Smooth muscle cell (in vitro differentiated cells): ENCODE data around the gene SNX33. TPM values are rescaled to one million over a fixed set of nuclear protein-coding genes. Genes with fewer than 3 reads are reported as not detected.
A peak's percentile ranks its signal among the peaks of the same experiment; 100 is the strongest.

ENCODE experiments used
- DNase-seq: peaks from one replicate; lab custom pipeline; 2025; ENCODE audit not compliant: unreplicated experiment; lab: John Stamatoyannopoulos, UW
- H2AFZ ChIP-seq: fragments of 200-600 bp; sonication (generic); 2 replicates; pipeline ENCODE4 v1.6.0; 2016; ENCODE audit warnings: antibody characterized with exemption, low read depth, mild to moderate bottlenecking
- H3F3A ChIP-seq: fragments of 200-600 bp; sonication (generic); 2 replicates; pipeline ENCODE4 v1.6.0; 2017; ENCODE audit warnings: antibody characterized with exemption, low read depth
- H3K27ac ChIP-seq: fragments of 200-600 bp; sonication (generic); 2 replicates; pipeline ENCODE4 v1.5.1; 2016; ENCODE audit warnings: low read depth, mild to moderate bottlenecking
- H3K27me3 ChIP-seq: fragments of 200-600 bp; sonication (generic); 2 replicates; pipeline ENCODE4 v1.6.1; 2016; ENCODE audit warnings: low read depth, mild to moderate bottlenecking
- H3K36me3 ChIP-seq: fragments of 200-600 bp; sonication (generic); 2 replicates; pipeline ENCODE4 v1.5.1; 2016; ENCODE audit warnings: low read depth
- H3K4me1 ChIP-seq: fragments of 200-600 bp; sonication (generic); 2 replicates; pipeline ENCODE4 v1.5.1; 2016; ENCODE audit warnings: low read depth
- H3K4me2 ChIP-seq: fragments of 200-600 bp; sonication (generic); 2 replicates; pipeline ENCODE4 v1.6.0; 2016; ENCODE audit warnings: mild to moderate bottlenecking
- H3K4me3 ChIP-seq: fragments of 200-600 bp; sonication (generic); 2 replicates; pipeline ENCODE4 v1.5.1; 2016; ENCODE audit warnings: mild to moderate bottlenecking
- H3K79me2 ChIP-seq: fragments of 200-600 bp; sonication (generic); 2 replicates; pipeline ENCODE4 v1.6.0; 2016; ENCODE audit warnings: low read depth, mild to moderate bottlenecking
- H3K9ac ChIP-seq: fragments of 200-600 bp; sonication (generic); 2 replicates; pipeline ENCODE4 v1.6.0; 2016; ENCODE audit warnings: low read depth
- H3K9me3 ChIP-seq: fragments of 200-600 bp; sonication (generic); replicated peaks from 2 replicates; pipeline ENCODE4 v1.5.1; 2016; ENCODE audit warnings: low read depth
- H4K20me1 ChIP-seq: fragments of 200-600 bp; sonication (generic); 2 replicates; pipeline ENCODE4 v1.6.0; 2016; ENCODE audit warnings: low read depth
- CTCF ChIP-seq: fragments of 200-600 bp; sonication (generic); IDR thresholded peaks from 2 replicates; pipeline ENCODE4 v1.5.1; 2017; ENCODE audit warnings: borderline replicate concordance, mild to moderate bottlenecking, antibody characterized with exemption; ENCODE audit not compliant: insufficient read depth, poor library complexity, severe bottlenecking
- WGBS: methylation state at CpG from one replicate; pipeline ENCODE4 v1.1.7; 2016; ENCODE audit warnings: low lambda C conversion rate; 5-methylcytosine and 5-hydroxymethylcytosine counted together
- polyA plus RNA-seq: library from polyadenylated mRNA; unstranded; fragments of >200 nt; fragmentation: Nextera tagmentation; extraction: Ambion mirVana; gene quantifications from 2 replicates; pipeline ENCODE4 v1.2.1, GENCODE V29; 2016
- total RNA-seq: library from RNA; depleted of rRNA; stranded (reverse); fragments of >200 nt; gene quantifications from 2 replicates; pipeline ENCODE4 v1.2.3, GENCODE V29; 2014

Gene SNX33
- total and polyA plus RNA-seq, 2 experiments from 2014 or later, result 13.6 to 14.2 TPM

DNA sequence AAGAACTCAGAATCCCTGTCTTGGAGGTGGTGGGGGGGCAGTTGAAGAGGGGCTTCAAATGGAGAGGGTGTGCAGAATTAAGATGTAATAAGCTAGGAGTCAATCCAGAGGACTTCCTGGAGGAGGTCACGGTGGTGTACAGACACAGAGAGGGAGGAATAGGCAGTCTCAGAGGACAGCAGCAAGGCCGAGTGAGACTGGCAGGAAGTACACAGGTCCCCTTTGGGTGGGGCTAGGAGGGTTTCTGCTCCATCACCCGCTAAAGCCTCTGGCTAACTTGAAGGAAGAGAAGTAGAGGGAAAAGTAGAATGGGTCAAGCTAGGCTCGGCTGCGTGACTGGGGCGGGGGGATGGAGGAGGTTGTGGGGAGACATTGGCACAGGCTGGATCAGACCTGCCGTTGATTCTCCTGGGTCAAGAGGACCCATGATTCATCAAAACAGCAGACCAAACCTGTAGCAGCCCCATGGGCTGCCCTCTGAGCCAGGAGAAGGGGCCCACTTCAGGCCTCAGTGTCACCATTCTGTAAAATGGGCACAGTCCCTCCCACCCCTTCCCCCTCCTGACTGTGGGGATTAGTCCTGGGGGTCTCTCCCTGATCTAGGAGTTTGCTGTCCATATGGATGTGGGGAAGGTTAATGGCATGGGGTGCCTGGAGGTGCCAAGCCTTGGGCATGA lies 48.1 kb downstream of the SNX33 start:
- no peaks in the 10 kb centered on the region for H4K20me1 ChIP-seq
- no peaks in the 10 kb centered on the region for H3K36me3 ChIP-seq
- no peak for TF ChIP-seq CTCF
- peaks cover 28% of the 10 kb centered on the region for H3K4me1 ChIP-seq
- H2AFZ ChIP-seq, result no peak overlapping the region
- peak overlapping the region; percentile 52 for H3K27ac ChIP-seq
- peaks cover 12% of the 10 kb centered on the region for H3F3A ChIP-seq
- no peak overlapping the region for H3K4me2 ChIP-seq
- H3K27me3 ChIP-seq, result no peaks in the 10 kb centered on the region
- H3K9ac ChIP-seq, result no peak overlapping the region
- 84% methylated on average over 7 of the region's 7 CpGs for WGBS
- DNase-seq, result no peak
- no peaks in the 10 kb centered on the region for H3K79me2 ChIP-seq
- H3K4me3 ChIP-seq, result no peak overlapping the region
- H3K9me3 ChIP-seq, result no peaks in the 10 kb centered on the region

DNA sequence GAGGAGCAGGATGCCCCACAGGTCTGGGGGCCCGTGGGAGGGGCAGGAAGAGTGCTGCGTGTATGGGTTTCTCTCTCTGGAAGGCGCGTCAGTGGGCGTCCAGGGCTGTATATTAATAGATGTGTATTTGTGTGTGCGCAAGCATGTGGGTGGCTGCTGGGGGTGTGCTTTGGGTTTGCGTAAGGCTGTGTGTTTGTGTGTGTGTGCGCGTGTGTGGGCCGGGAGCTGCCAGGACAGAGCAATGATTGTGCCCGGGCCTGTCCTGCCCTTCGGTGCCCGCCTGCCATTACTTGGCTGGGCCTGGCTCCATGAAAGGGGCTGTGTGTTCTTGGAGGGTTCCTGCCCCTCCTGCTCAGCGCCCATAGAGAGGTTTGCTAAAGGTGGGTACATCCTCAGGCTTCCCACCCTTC lies 48.6 kb downstream of the SNX33 start:
- no peak overlapping the region for H2AFZ ChIP-seq
- H3F3A ChIP-seq, result peaks cover 12% of the 10 kb centered on the region
- H3K27me3 ChIP-seq, result no peaks in the 10 kb centered on the region
- H3K4me3 ChIP-seq, result no peak overlapping the region
- no peak for DNase-seq
- peaks cover 28% of the 10 kb centered on the region for H3K4me1 ChIP-seq
- no peaks in the 10 kb centered on the region for H3K36me3 ChIP-seq
- peak overlapping the region; percentile 28 for H3K9ac ChIP-seq
- no peaks in the 10 kb centered on the region for H3K79me2 ChIP-seq
- H3K27ac ChIP-seq, result peak overlapping the region; percentile 52
- H3K9me3 ChIP-seq, result no peaks in the 10 kb centered on the region
- TF ChIP-seq CTCF, result no peak
- WGBS, result 72% methylated on average over 14 of the region's 14 CpGs
- no peaks in the 10 kb centered on the region for H4K20me1 ChIP-seq
- H3K4me2 ChIP-seq, result peak overlapping the region; percentile 30

DNA sequence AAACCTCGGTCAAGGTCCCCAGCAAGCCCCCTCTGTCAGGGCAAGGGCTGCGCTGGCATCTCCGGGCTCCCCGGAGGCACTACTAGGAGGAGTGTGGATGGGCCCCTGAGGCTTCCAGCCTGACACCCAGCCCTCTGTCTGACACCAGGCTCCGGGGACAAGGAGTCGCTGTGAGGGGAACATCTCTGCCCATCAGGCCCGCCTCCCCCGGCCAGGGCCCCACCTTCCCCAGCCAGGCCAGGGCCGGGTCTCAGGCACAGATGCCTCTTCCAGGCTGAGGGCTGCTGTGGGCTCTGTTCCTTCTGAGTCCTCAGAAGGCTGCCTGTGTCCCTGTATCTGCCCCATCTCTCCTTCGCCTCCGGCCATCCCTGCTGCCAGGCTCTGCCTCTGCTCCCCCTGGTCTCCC lies 49.1 kb downstream of the SNX33 start:
- Histone ChIP-seq H3K4me2 (peak overlapping the region; percentile 30), H2AFZ (no peak overlapping the region), H3K9ac (peak overlapping the region; percentile 28)

More for the DNA sequence above, 49.1 kb downstream of the SNX33 start:
- Histone ChIP-seq H3K79me2 (no peaks in the 10 kb centered on the region), H3K4me3 (no peak overlapping the region), H3K9me3 (no peaks in the 10 kb centered on the region), H3K4me1 (peaks cover 28% of the 10 kb centered on the region), H3F3A (peaks cover 12% of the 10 kb centered on the region), H4K20me1 (no peaks in the 10 kb centered on the region), H3K36me3 (no peaks in the 10 kb centered on the region), H3K27me3 (no peaks in the 10 kb centered on the region), H3K27ac (peak overlapping the region; percentile 52)
- TF ChIP-seq CTCF, result no peak
- no peak for DNase-seq
- WGBS, result 82% methylated on average over 5 of the region's 11 CpGs
